PC-9 (cell line): Measurements from ENCODE around the gene ASIC1.

ENCODE experiments used
- CTCF ChIP-seq: fragments of 200-600 bp; sonication (generic); conservative IDR thresholded peaks from 2 replicates; pipeline ENCODE4 v1.6.1; 2017; ENCODE audit warnings: mixed run types, antibody characterized with exemption, mild to moderate bottlenecking, moderate library complexity
- EZH2 ChIP-seq: fragments of 200-600 bp; sonication (generic); IDR thresholded peaks from 2 replicates; pipeline ENCODE4 v1.8.0; 2017; ENCODE audit warnings: antibody characterized with exemption, low read depth

- TF ChIP-seq CTCF (no peak), EZH2 (no peak)
Observed at GRCh38 chr12:50057000-50057841, at the start of gene ASIC1.
